HL-60 (cell line): ENCODE data around the gene TMEM221.

Experiments used
- DNase-seq, 2 experiments: peaks; one replicate each; pipeline ENCODE4 v3.0.0-alpha.2; 2010 to 2020; ENCODE audit warnings: low read depth in 1 of 2, low spot score in 1 of 2
- H3K27ac ChIP-seq: fragments of 250-450 bp; sonication (Bioruptor Pico); replicated peaks from 2 replicates; pipeline ENCODE4 v1.5.1; 2020; ENCODE audit warnings: mild to moderate bottlenecking, moderate library complexity
- H3K27me3 ChIP-seq: fragments of 250-450 bp; sonication (Bioruptor Pico); 2 replicates; pipeline ENCODE4 v1.5.1; 2021; ENCODE audit warnings: mild to moderate bottlenecking, moderate library complexity; ENCODE audit not compliant: insufficient read depth, poor library complexity, severe bottlenecking
- H3K4me3 ChIP-seq: replicated peaks from 2 replicates; pipeline ENCODE4 v1.5.1; 2011; ENCODE audit warnings: mild to moderate bottlenecking, control low read depth, low read length; ENCODE audit not compliant: insufficient read depth
- CTCF ChIP-seq: IDR thresholded peaks from one replicate; pipeline ENCODE4 v1.5.1; 2011; ENCODE audit warnings: low read length, control low read depth, inconsistent platforms; ENCODE audit not compliant: insufficient read depth
- REST ChIP-seq: IDR thresholded peaks from 2 replicates; pipeline ENCODE4 v1.6.1; 2012; ENCODE audit warnings: low read depth; ENCODE audit not compliant: insufficient replicate concordance

TMEM221 gene

GRCh38 chr19:17389288-17389687 is 59.2 kb downstream of the TMEM221 start:
- Histone ChIP-seq H3K27me3 (peaks cover 3% of the 10 kb centered on the region), H3K4me3 (no peak overlapping the region), H3K27ac (no peak overlapping the region)
- no peak for TF ChIP-seq REST
- DNase-seq, result no peak

- Histone ChIP-seq H3K4me3 (no peak overlapping the region), H3K27ac (no peak overlapping the region), H3K27me3 (peaks cover 3% of the 10 kb centered on the region)
- TF ChIP-seq CTCF (peak; percentile 88), REST (no peak)
- DNase-seq, result peak; percentile 48 to 54
Measured at GRCh38 chr19:17385878-17386611, 62.4 kb downstream of the TMEM221 start.
